Measurements from ENCODE around the gene HGFAC.

HGFAC gene

GRCh38 chr4:3466691-3467600, 25.2 kb downstream of the HGFAC start:
- H3K27ac Mint-ChIP-seq = no peak overlapping the region
- H3K9me3 Mint-ChIP-seq = no peaks in the 10 kb centered on the region
- H3K27me3 Mint-ChIP-seq = peaks cover 52% of the 10 kb centered on the region
- ATAC-seq = no peak
- H3K4me3 Mint-ChIP-seq = no peak overlapping the region
- peaks cover 10% of the 10 kb centered on the region for H3K4me1 Mint-ChIP-seq
- no peaks in the 10 kb centered on the region for H3K36me3 Mint-ChIP-seq

GRCh38 chr4:3467601-3468031, 25.8 kb downstream of the HGFAC start:
- Mint-ChIP-seq H3K4me3 (no peak overlapping the region), H3K36me3 (no peaks in the 10 kb centered on the region), H3K27me3 (peaks cover 52% of the 10 kb centered on the region), H3K9me3 (no peaks in the 10 kb centered on the region), H3K4me1 (peaks cover 3% of the 10 kb centered on the region), H3K27ac (no peak overlapping the region)
- no peak for ATAC-seq

DNA sequence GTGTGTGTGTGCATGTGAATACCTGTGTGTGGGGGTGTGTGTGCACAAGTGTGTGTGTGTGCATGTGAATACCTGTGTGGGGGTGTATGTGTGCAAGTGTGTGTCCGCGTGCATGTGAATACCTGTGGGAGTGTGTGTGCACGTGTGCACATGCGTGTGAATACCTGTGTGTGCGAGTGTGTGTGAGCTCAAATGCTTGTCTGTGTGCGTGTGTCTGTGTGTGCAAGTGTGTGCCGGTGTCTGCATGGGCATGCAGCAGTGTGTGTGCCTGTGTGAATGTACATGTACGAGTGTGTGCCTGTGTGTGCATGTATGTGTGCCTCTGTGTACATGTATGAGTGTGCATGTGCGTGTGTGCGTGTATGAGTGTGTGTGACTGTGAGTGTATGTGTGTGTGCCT, 26.4 kb downstream of the HGFAC start:
- H3K27me3 Mint-ChIP-seq = peaks cover 52% of the 10 kb centered on the region

GRCh38 chr4:3468804-3469203, 27.0 kb downstream of the HGFAC start:
- peaks cover 55% of the 10 kb centered on the region for H3K27me3 Mint-ChIP-seq
- H3K9me3 Mint-ChIP-seq = no peaks in the 10 kb centered on the region
- H3K4me1 Mint-ChIP-seq = no peaks in the 10 kb centered on the region
- no peaks in the 10 kb centered on the region for H3K36me3 Mint-ChIP-seq
- no peak for ATAC-seq
- no peak overlapping the region for H3K4me3 Mint-ChIP-seq
- no peak overlapping the region for H3K27ac Mint-ChIP-seq

More for the DNA sequence above, 26.4 kb downstream of the HGFAC start:
- H3K9me3 Mint-ChIP-seq = no peaks in the 10 kb centered on the region
- H3K27ac Mint-ChIP-seq = no peak overlapping the region
- H3K4me1 Mint-ChIP-seq = no peaks in the 10 kb centered on the region
- no peaks in the 10 kb centered on the region for H3K36me3 Mint-ChIP-seq
- ATAC-seq = no peak
- H3K4me3 Mint-ChIP-seq = no peak overlapping the region

- Mint-ChIP-seq H3K36me3 (no peaks in the 10 kb centered on the region), H3K4me3 (no peak overlapping the region), H3K9me3 (no peaks in the 10 kb centered on the region), H3K27ac (no peak overlapping the region), H3K4me1 (no peaks in the 10 kb centered on the region), H3K27me3 (peaks cover 49% of the 10 kb centered on the region)
- no peak for ATAC-seq
Observed at GRCh38 chr4:3469386-3470243, 27.8 kb downstream of the HGFAC start.

DNA sequence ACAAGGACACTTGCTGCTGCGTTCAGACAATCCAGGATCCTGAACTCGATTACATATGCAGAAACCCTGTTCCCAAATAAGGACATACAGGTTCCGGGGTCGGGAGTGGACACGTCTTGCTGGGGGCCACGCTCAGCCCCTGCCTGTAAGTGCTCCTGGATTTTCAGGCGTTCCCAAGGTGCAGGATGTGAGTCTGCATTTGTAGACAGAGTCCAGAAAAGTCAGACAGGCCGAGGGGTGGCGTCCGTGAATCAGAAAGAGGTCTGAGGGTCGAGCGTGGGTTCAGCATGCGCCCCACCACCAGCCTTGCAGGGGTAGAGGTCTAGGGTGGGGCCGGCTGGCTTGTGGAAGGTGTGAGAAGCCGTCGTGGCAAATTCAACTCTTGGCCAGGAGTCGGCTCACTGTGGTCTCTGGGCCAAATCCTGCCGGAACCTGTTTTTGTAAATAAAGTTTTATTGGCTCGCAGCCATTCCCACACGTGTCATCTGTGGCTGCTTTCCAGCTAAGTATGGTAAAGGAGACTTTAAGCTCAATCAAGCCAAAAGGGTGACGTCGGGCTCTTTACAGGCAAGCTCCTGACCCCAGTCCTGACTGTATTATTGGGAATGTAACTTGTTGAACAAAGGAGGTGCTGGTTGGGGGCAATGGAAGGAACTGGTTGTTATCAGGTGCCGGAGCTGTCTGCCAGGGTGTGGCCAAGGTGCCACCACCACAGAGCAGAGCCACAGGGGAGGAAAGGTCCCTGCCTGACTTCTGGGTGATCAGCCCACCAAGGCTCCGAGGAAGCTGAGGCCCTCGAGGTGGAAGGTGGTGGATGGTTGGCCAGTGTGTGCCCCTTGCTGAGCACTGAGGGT, 28.7 kb downstream of the HGFAC start:
- ATAC-seq = no peak
- Mint-ChIP-seq H3K27ac (no peak overlapping the region), H3K36me3 (no peaks in the 10 kb centered on the region)

DNA sequence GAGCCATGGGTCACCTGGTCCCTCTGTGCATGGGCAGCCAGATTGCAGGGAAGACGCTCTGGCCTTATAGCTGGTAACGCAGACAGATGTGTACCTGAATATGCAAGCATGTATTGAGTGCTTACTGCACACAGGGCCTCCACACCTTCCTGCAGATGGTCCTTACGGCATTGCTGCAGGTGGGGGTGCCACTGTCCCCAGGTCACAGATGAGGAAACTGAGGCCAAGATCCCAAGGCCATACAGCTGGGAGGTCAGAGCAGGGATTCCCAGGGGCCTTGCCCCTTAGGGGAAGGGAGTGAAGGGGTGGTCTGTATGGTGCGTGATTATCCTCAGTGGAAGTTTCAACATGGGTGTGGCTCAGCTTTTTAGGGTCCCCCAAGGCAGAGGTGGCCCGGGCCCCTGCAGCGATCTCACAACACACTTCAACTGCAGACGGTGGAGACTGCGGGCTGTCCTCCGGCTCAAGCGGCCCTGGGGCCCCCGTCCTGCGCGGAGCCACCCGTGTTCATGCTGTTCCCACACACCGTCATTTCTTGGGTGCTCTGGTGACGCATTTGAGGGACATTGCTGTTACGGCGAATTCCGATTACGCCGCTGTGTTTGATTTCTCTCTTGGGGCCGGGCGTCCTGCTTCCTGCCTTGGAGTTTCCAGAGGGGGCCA, 29.5 kb downstream of the HGFAC start:
- H3K27ac Mint-ChIP-seq = no peak overlapping the region
- no peaks in the 10 kb centered on the region for H3K9me3 Mint-ChIP-seq
- ATAC-seq = no peak
- H3K4me3 Mint-ChIP-seq = no peak overlapping the region
- H3K27me3 Mint-ChIP-seq = peaks cover 37% of the 10 kb centered on the region
- H3K36me3 Mint-ChIP-seq = no peaks in the 10 kb centered on the region
- H3K4me1 Mint-ChIP-seq = no peaks in the 10 kb centered on the region

More for the DNA sequence above, 28.7 kb downstream of the HGFAC start:
- Mint-ChIP-seq H3K9me3 (no peaks in the 10 kb centered on the region), H3K4me1 (no peaks in the 10 kb centered on the region), H3K27me3 (peaks cover 40% of the 10 kb centered on the region), H3K4me3 (no peak overlapping the region)

GRCh38 chr4:3471886-3472285, 30.1 kb downstream of the HGFAC start:
- Mint-ChIP-seq H3K4me1 (no peaks in the 10 kb centered on the region), H3K9me3 (no peaks in the 10 kb centered on the region), H3K27ac (no peak overlapping the region), H3K27me3 (peaks cover 44% of the 10 kb centered on the region), H3K4me3 (no peak overlapping the region), H3K36me3 (no peaks in the 10 kb centered on the region)
- ATAC-seq = no peak

- Mint-ChIP-seq H3K4me1 (no peaks in the 10 kb centered on the region), H3K4me3 (no peak overlapping the region), H3K36me3 (no peaks in the 10 kb centered on the region), H3K9me3 (no peaks in the 10 kb centered on the region), H3K27ac (no peak overlapping the region), H3K27me3 (peaks cover 44% of the 10 kb centered on the region)
- ATAC-seq = no peak
Observed at GRCh38 chr4:3472411-3473141, 30.8 kb downstream of the HGFAC start.

DNA sequence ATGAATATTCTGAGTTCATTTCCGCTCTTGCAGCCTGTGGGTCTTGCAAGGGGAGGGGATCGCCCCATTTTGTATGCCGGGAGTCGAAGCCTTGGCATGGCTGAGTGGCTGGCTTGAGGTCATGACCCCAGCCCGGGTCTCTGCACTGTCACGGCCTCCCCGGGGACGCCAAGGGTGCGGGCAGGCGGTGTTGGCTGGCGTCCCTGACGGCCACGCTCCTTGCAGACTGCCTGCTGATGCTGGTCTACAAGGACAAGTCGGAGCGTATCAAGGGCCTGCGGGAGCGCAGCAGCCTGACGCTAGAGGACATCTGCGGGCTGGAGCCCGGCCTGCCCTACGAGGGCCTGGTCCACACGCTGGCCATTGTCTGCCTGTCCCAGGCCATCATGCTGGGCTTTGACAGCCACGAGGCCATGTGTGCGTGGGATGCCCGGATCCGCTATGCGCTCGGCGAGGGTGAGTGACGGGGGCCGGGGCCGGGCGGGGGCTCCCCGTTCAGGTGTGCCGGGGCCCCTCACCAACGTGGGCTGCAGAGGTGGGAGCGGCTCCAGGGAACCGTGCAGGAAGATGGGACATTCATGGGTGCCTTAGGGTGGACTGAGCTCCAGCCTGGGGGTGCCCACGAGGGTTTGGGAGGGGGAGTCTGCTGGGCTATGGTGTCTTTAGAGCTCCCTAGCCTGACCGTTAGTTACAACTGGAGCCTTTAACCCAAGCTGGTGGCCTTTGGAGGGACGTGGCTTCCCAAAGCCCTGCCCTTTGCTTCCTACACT, 31.6 kb downstream of the HGFAC start:
- H3K9me3 Mint-ChIP-seq = no peaks in the 10 kb centered on the region
- H3K27me3 Mint-ChIP-seq = peaks cover 44% of the 10 kb centered on the region
- no peaks in the 10 kb centered on the region for H3K4me1 Mint-ChIP-seq
- H3K36me3 Mint-ChIP-seq = no peaks in the 10 kb centered on the region
- H3K27ac Mint-ChIP-seq = no peak overlapping the region
- ATAC-seq = no peak
- H3K4me3 Mint-ChIP-seq = no peak overlapping the region

DNA sequence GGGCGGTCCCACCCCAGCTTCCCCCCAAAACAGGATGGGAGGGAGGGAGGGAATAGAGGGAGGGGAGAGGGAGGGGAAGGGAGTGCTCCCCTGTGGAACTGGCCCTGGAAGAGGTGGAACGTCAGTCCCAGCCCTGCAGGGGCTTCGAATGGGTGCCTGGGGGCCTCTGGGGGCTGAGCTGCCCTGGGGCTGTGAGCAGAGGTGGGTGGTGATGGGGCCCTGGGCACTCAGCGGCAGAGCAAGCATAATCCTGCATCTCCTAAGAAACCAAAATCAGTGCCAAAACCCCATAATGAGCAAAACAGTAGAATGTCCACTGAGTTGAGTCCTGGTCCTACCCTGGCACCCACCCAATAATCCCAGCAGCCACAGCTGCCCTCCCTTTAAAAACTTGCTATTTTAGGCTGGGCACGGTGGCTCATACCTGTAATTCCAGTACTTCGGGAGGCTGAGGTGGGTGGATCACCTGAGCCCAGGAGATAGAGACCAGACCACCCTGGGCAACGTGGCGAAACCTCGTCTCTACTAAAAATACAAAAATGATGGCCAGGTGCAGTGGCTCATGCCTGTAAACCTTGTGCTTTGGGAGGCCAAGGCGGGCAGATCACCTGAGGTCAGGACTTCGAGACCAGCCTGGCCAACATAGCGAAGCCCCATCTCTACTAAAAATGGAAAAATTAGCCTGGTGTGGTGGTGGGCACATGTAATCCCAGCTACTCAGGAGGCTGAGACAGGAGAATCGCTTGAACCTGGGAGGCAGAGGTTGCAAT, 32.4 kb downstream of the HGFAC start:
- Mint-ChIP-seq H3K4me3 (no peak overlapping the region), H3K9me3 (no peaks in the 10 kb centered on the region), H3K4me1 (no peaks in the 10 kb centered on the region), H3K27me3 (peaks cover 44% of the 10 kb centered on the region), H3K36me3 (no peaks in the 10 kb centered on the region), H3K27ac (no peak overlapping the region)
- no peak for ATAC-seq

DNA sequence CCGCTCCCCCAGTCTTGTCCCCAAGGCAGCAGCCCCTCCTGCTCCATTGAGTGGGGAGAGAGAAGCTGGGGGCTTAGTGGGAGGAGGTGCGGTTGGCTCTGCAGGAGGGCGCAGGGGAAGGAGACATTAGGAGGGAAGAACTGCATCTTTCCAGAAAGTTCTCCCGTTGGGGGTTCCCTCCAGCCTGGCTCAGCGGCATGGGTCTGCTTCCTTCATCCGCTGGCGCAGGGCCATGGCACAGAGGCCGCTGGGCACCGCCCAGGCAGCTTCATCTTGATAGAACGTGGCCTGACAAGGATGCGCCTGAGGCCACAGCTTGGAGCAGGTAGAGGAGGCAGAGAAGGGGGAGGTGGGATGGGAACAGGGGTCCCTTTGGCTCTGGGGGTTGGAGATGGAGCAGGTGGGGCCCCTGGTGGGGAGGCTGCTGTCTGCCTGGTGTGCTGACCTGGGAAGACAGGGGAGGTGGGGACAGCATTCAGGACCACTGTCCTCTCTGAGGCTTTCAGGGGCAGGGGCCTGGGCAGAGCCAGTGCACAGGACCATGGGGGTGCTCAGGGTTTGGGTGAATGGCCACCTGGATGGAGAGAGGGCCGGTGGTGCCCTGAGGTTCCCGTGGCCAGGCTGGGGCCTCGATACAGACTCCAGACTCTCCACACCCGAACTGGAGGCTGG, 33.4 kb downstream of the HGFAC start:
- Mint-ChIP-seq H3K4me3 (no peak overlapping the region), H3K27ac (no peak overlapping the region), H3K27me3 (peaks cover 41% of the 10 kb centered on the region), H3K36me3 (no peaks in the 10 kb centered on the region), H3K9me3 (no peaks in the 10 kb centered on the region), H3K4me1 (peaks cover 5% of the 10 kb centered on the region)
- ATAC-seq = no peak
